Neuronal stem cell (in vitro differentiated cells): ENCODE results near the gene PDE5A.

ENCODE experiments used
- DNase-seq: peaks from one replicate; pipeline ENCODE4 v3.0.0-alpha.2; 2013; ENCODE audit warnings: low spot score
- H2AFZ ChIP-seq: one replicate; pipeline ENCODE4 v1.6.1; 2013; ENCODE audit warnings: mild to moderate bottlenecking, low read length, inconsistent platforms
- H2AK5ac ChIP-seq: 2 replicates; pipeline ENCODE4 v1.6.1; 2013; ENCODE audit warnings: low read depth, mild to moderate bottlenecking, inconsistent platforms, low read length, moderate library complexity, mixed read lengths
- H2BK120ac ChIP-seq: 2 replicates; pipeline ENCODE4 v1.6.1; 2013; ENCODE audit warnings: low read depth, mild to moderate bottlenecking, inconsistent platforms, low read length, moderate library complexity, mixed read lengths
- H2BK12ac ChIP-seq: one replicate; pipeline ENCODE4 v1.6.1; 2013; ENCODE audit warnings: low read length, inconsistent platforms
- H2BK15ac ChIP-seq: 2 replicates; pipeline ENCODE4 v1.6.1; 2013; ENCODE audit warnings: mild to moderate bottlenecking, low read length, inconsistent platforms, mixed read lengths
- H2BK5ac ChIP-seq: one replicate; pipeline ENCODE4 v1.6.1; 2013; ENCODE audit warnings: inconsistent platforms, mild to moderate bottlenecking, low read length, moderate library complexity
- H3K14ac ChIP-seq: one replicate; pipeline ENCODE4 v1.6.1; 2013; ENCODE audit warnings: low read length, inconsistent platforms
- H3K18ac ChIP-seq: 2 replicates; pipeline ENCODE4 v1.6.1; 2013; ENCODE audit warnings: low read length, inconsistent platforms
- H3K23ac ChIP-seq: 2 replicates; pipeline ENCODE4 v1.6.1; 2013; ENCODE audit warnings: low read depth, mild to moderate bottlenecking, mixed read lengths, low read length, inconsistent platforms; ENCODE audit not compliant: poor library complexity
- H3K27ac ChIP-seq: replicated peaks from 3 replicates; pipeline ENCODE4 v1.5.1; 2013; ENCODE audit warnings: low read length, inconsistent platforms
- H3K27me3 ChIP-seq, 3 experiments: 2 replicates each; pipeline ENCODE4 v1.6.1; 2013; ENCODE audit warnings: low read length in 3 of 3, mild to moderate bottlenecking in 2 of 3, inconsistent platforms in 1 of 3, low read depth in 1 of 3, mixed read lengths in 1 of 3, moderate library complexity in 1 of 3; ENCODE audit not compliant: control insufficient read depth in 3 of 3, insufficient read depth in 3 of 3
- H3K36me3 ChIP-seq, 2 donors: replicated peaks in 1 of 2; 2 replicates each; pipeline ENCODE4 v1.6.1; 2013; ENCODE audit warnings: low read length in 2 of 2; ENCODE audit not compliant: control insufficient read depth in 2 of 2, insufficient read depth in 2 of 2
- H3K4ac ChIP-seq: 2 replicates; pipeline ENCODE4 v1.6.1; 2013; ENCODE audit warnings: inconsistent platforms, mild to moderate bottlenecking, low read length, moderate library complexity
- H3K4me1 ChIP-seq, 2 donors: 1 replicate in 1 of 2; 2 replicates in 1 of 2; pipeline ENCODE4 v1.6.1; 2013; ENCODE audit warnings: low read length in 2 of 2, low read depth in 1 of 2; ENCODE audit not compliant: control insufficient read depth in 2 of 2, insufficient read depth in 1 of 2
- H3K4me2 ChIP-seq: one replicate; pipeline ENCODE4 v1.6.1; 2013; ENCODE audit warnings: mild to moderate bottlenecking, low read length, inconsistent platforms; ENCODE audit not compliant: insufficient read depth, poor library complexity, severe bottlenecking
- H3K4me3 ChIP-seq, 2 donors: 2 replicates each; pipeline ENCODE4 v1.5.1; 2013; ENCODE audit warnings: low read length in 2 of 2, mild to moderate bottlenecking in 2 of 2, inconsistent platforms in 1 of 2, moderate library complexity in 1 of 2
- H3K79me1 ChIP-seq: one replicate; pipeline ENCODE4 v1.6.1; 2013; ENCODE audit warnings: low read depth, mild to moderate bottlenecking, inconsistent platforms, low read length, moderate library complexity
- H3K9ac ChIP-seq: one replicate; pipeline ENCODE4 v1.6.1; 2013; ENCODE audit warnings: mild to moderate bottlenecking, low read depth, low read length, inconsistent platforms; ENCODE audit not compliant: poor library complexity
- H3K9me3 ChIP-seq, 2 donors: replicated peaks in 1 of 2; 2 replicates each; pipeline versions ENCODE3 to v1.6.1; 2013; ENCODE audit warnings: low read length in 2 of 2, mild to moderate bottlenecking in 2 of 2, inconsistent platforms in 1 of 2, low read depth in 1 of 2, mixed read lengths in 1 of 2, moderate library complexity in 1 of 2; ENCODE audit not compliant: control insufficient read depth in 2 of 2, insufficient read depth in 1 of 2
- H4K8ac ChIP-seq: one replicate; pipeline ENCODE4 v1.6.1; 2013; ENCODE audit warnings: low read depth, mild to moderate bottlenecking, inconsistent platforms, low read length, moderate library complexity
- H4K91ac ChIP-seq: one replicate; pipeline ENCODE4 v1.6.1; 2013; ENCODE audit warnings: low read length, low read depth, mild to moderate bottlenecking, inconsistent platforms; ENCODE audit not compliant: poor library complexity
- WGBS, 2 donors: extraction: QIAGEN DNeasy Blood & Tissue Kit; methylation state at CpG; one replicate each; pipeline ENCODE4 v1.1.7; 2013; ENCODE audit warnings: missing lambda C conversion rate in 2 of 2, mixed read lengths in 1 of 2; ENCODE audit not compliant: insufficient read length in 2 of 2, insufficient replicate concordance in 1 of 2; ENCODE audit errors: extremely low coverage in 2 of 2; 5-methylcytosine and 5-hydroxymethylcytosine counted together

The PDE5A gene

GRCh38 chr4:119490335-119490734, 138.3 kb downstream of the PDE5A start:
- H3K18ac ChIP-seq = no peak overlapping the region
- H3K9me3 ChIP-seq = no peaks in the 10 kb centered on the region
- H3K79me1 ChIP-seq = no peaks in the 10 kb centered on the region
- no peak overlapping the region for H3K14ac ChIP-seq
- H2BK15ac ChIP-seq = no peak overlapping the region
- H2AFZ ChIP-seq = no peak overlapping the region
- H4K91ac ChIP-seq = no peak overlapping the region
- no peak overlapping the region for H2BK12ac ChIP-seq
- no peak overlapping the region for H3K4me2 ChIP-seq
- no peak overlapping the region for H3K23ac ChIP-seq
- no peak overlapping the region for H4K8ac ChIP-seq
- no CpG with 5 or more reads among the region's 3 CpGs for WGBS, 2 donors
- no peak overlapping the region for H2BK120ac ChIP-seq
- H2AK5ac ChIP-seq = no peak overlapping the region
- DNase-seq = no peak
- no peaks in the 10 kb centered on the region for H3K4me1 ChIP-seq
- no peak overlapping the region for H3K4me3 ChIP-seq
- H3K36me3 ChIP-seq = peaks cover 4 to 50% of the 10 kb centered on the region in 2 donors
- H3K27me3 ChIP-seq = no peaks in the 10 kb centered on the region
- H2BK5ac ChIP-seq = no peak overlapping the region
- H3K9ac ChIP-seq = no peak overlapping the region
- no peak overlapping the region for H3K4ac ChIP-seq
- no peak overlapping the region for H3K27ac ChIP-seq

- Histone ChIP-seq H3K23ac (no peak overlapping the region), H2AK5ac (no peak overlapping the region), H3K4me1 (no peaks in the 10 kb centered on the region), H2BK12ac (no peak overlapping the region), H3K4ac (no peak overlapping the region), H3K9ac (no peak overlapping the region), H4K91ac (no peak overlapping the region), H3K4me3 (no peak overlapping the region), H3K18ac (no peak overlapping the region), H2AFZ (no peak overlapping the region), H3K36me3 (peaks cover 4 to 40% of the 10 kb centered on the region in 2 donors), H3K27ac (no peak overlapping the region), H3K9me3 (peaks cover 0 to 3% of the 10 kb centered on the region in 2 donors), H3K14ac (no peak overlapping the region), H2BK120ac (no peak overlapping the region), H3K27me3 (no peaks in the 10 kb centered on the region), H4K8ac (no peak overlapping the region), H3K79me1 (no peaks in the 10 kb centered on the region), H2BK5ac (no peak overlapping the region), H2BK15ac (no peak overlapping the region), H3K4me2 (no peak overlapping the region)
- no peak for DNase-seq
- no CpG with 5 or more reads among the region's 3 CpGs for WGBS, 2 donors
Measured at GRCh38 chr4:119489305-119489704, 139.3 kb downstream of the PDE5A start.

- Histone ChIP-seq H2BK120ac (no peak overlapping the region), H3K4me2 (no peak overlapping the region), H2BK12ac (no peak overlapping the region), H3K18ac (no peak overlapping the region), H4K91ac (no peak overlapping the region), H2BK15ac (no peak overlapping the region), H2AFZ (no peak overlapping the region), H3K23ac (no peak overlapping the region), H3K4me3 (no peak overlapping the region), H3K14ac (no peak overlapping the region), H3K27ac (no peak overlapping the region), H2AK5ac (no peak overlapping the region), H3K9me3 (peaks cover 2 to 26% of the 10 kb centered on the region in 2 donors), H3K36me3 (peaks cover 4 to 72% of the 10 kb centered on the region in 2 donors), H3K4ac (no peak overlapping the region), H3K27me3 (no peaks in the 10 kb centered on the region), H3K9ac (no peak overlapping the region), H2BK5ac (no peak overlapping the region), H4K8ac (no peak overlapping the region), H3K4me1 (no peaks in the 10 kb centered on the region), H3K79me1 (no peaks in the 10 kb centered on the region)
- no peak for DNase-seq
- WGBS, 2 donors = no CpG with 5 or more reads among the region's 1 CpG
Measured at GRCh38 chr4:119480331-119480730, 148.3 kb downstream of the PDE5A start.

- Histone ChIP-seq H3K27me3 (no peaks in the 10 kb centered on the region), H2BK5ac (no peak overlapping the region), H4K8ac (no peak overlapping the region)
Measured at GRCh38 chr4:119479835-119480234, 148.8 kb downstream of the PDE5A start.

More at GRCh38 chr4:119479835-119480234, 148.8 kb downstream of the PDE5A start:
- Histone ChIP-seq H2BK12ac (no peak overlapping the region), H3K23ac (no peak overlapping the region), H3K79me1 (no peaks in the 10 kb centered on the region), H3K9me3 (peaks cover 2 to 26% of the 10 kb centered on the region in 2 donors), H3K9ac (no peak overlapping the region), H3K36me3 (peaks cover 4 to 72% of the 10 kb centered on the region in 2 donors), H3K4me1 (no peaks in the 10 kb centered on the region), H3K14ac (no peak overlapping the region), H3K4ac (no peak overlapping the region), H2AFZ (no peak overlapping the region), H3K18ac (no peak overlapping the region), H2AK5ac (no peak overlapping the region), H3K27ac (no peak overlapping the region), H4K91ac (no peak overlapping the region), H2BK15ac (no peak overlapping the region), H3K4me2 (no peak overlapping the region), H2BK120ac (no peak overlapping the region), H3K4me3 (no peak overlapping the region)
- DNase-seq = no peak
